Ecto neural progenitor cell (in vitro differentiated cells): ENCODE measurements around the gene RPS5.
A peak's percentile ranks its signal among the peaks of the same experiment; 100 is the strongest.
"Not testable (repeated sequence)": the region's sequence is repeated elsewhere in the genome, so short reads cannot be mapped to it uniquely, and the experiment has no call there.

Experiments
- DNase-seq: peaks from one replicate; pipeline ENCODE4 v3.0.0-alpha.2; 2018; ENCODE audit warnings: low spot score

Gene RPS5

DNA sequence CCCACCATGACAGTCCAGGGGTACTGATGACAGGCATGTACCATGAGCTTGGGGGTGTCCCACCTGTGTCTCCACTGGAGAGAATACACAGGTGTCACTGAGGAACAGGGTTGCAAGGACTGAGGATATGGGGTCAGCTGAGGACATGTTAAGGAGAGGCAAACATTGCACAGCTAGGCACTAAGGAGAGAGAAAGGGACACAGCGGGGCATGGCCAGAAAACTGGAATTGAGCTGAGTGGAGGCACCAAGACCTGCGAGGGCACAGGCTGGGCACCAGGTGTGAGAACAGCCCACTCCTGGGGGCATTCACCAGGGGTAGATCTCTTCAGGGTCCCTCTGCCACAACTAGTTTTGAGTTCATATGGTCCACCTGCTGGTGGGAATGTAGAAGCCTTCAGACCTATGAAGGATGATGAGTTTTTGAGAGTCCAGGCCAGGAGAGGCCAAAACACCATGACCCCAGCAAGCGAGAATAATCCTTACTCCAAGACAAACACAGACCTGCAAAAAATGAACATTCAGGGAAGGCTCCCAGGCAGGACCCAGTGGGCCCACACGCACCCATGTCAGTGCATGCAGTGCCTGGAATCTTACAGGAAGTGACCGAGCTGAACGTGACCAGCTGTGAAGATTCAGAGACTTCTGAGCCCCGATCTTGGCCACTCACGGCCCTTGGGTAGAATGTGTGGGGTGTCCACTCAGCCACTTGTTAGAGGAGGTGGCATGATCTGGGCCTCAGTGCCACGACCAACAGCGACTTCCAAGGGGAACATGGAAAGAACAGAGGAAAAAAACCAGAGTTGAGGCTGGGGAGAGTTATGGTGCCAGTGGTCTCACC lies 20.0 kb downstream of the RPS5 start:
- peak; percentile 49 for DNase-seq

DNA sequence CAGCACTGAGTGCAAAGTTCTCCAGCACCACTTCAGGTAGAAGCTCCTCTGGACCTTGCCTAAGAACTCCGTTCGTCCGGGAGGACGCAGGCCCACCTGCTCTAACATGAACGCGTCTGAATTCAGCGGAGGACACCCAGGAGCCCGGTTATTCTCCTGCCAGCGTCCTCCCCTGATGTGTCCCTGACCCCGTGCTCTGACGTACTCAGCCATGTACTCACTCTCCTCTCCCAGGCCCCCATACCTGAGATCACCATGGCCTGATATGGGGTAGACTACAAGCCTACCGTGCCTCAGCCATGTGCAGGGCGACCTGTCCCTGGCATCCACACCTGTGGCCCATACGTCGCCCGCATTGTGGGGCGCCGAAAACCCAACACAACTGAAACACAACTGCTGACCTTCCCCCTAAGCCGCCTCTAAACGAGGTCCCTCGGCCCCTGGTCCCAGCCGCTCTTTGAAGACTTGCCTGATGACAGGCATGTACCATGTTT lies 20.6 kb downstream of the RPS5 start:
- no peak for DNase-seq

DNA sequence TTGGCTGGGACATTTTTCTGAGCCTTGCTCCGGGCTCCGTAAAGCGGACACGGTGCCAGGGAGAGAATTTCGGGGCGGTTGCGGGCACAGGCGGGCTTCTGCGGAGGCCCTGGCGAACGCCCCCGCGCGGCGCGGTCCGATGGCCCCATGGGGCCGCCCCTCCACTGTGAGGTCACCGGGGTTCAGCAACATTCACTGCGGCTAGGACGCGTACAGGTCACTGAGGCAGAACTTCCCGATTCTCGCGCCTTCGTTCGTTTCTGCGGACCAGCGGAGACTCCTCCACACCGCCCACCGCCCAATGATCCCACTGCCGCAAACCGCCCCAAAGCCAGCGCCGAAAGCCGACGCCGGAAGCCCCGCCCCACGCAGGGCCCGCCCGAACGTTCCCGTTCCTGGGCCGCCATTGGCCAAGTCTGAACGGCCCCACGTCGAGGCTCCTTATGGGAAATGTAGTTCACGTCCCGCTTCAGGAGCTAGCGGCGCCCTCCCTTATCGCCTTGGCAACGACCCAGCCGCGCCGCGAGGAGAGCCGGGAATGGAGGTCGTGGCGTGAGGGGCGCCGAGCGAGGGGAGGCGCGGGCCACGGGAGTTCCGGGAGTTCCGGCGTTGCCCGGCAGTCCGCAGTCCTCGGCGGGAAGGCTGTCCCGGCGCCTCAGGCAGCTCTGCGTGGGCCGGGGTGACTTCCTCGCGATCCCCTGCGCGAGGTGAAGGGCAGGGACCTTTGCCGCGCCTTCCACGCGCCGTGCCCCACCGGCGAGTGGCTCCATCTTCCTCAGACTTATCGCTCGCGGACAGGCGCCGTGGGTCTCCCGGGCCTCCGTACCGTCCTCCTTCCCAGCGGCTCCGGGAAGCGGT lies 21.3 kb downstream of the RPS5 start, which contains the start of gene ZNF584:
Gene ZNF584, plus strand, starts transcription at position 498 of the 858 bp plus-strand sequence. CDS start 499 bp downstream, outside the sequence.
- peak; percentile 98 for DNase-seq

DNA sequence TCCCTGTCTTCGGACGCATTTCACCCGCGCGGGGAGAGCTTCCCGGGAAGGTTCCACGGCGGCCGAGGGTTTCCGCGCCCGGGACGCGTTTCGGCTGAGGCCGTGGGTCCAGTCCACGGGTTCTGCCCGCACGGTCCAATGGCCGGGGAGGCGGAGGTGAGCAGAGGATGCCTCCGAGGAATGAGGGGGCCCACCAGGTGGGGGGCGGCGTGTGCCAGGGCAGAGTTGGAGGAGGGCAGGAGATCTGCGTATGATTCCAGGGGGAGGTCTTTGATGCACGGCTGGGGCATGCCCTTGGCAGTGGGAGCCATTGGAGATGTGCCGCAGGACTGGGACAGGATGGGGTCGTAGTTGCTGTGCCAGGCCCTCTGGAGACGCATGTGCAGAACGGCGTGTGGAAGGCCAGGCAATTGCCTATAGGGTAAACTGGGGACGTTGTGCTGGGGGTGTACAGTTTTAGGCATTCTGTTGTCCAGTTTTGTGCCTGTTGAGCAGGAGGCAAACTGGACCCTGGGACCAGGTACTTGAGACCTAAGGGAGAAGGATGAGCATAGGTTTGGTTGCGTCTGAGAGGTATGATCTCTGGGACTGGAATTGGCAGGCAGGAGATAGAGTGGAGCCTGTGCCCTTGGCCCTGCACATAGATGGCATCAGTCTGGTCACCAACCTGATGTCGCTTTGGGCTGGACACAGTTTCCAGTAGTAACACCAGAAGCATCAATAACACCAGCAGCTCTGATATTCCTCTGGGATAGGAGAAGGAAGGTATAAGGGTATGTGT lies 22.1 kb downstream of the RPS5 start:
- DNase-seq = peak; percentile 53

DNA sequence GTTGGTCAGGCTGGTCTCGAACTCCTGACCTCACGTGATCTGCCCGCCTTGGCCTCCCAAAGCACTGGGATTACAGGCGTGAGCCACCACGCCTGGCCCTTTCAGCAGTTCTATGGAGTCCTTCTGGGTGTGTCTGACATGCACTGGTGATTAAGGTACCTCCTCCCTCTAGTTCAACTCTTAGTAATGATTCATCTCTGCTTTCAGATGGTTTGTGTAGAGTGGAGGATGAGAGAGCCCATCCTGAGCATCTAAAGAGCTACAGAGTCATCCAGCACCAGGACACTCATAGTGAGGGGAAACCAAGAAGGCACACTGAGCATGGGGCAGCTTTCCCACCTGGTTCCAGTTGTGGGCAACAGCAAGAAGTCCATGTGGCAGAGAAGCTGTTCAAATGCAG lies 29.5 kb downstream of the RPS5 start:
- DNase-seq = no peak

DNA sequence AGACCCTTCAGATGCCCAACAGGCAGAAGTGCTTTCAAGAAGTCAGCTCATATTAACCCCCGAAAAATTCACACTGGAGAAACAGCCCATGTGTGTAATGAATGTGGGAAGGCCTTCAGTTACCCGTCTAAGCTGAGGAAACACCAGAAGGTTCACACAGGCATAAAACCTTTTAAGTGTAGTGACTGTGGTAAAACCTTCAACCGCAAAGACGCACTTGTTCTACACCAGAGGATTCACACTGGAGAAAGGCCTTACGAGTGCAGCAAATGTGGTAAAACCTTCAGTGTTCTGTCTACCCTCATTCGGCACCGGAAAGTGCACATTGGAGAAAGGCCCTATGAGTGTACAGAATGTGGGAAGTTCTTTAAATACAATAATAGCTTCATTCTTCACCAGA lies 30.0 kb downstream of the RPS5 start:
- DNase-seq = no peak

DNA sequence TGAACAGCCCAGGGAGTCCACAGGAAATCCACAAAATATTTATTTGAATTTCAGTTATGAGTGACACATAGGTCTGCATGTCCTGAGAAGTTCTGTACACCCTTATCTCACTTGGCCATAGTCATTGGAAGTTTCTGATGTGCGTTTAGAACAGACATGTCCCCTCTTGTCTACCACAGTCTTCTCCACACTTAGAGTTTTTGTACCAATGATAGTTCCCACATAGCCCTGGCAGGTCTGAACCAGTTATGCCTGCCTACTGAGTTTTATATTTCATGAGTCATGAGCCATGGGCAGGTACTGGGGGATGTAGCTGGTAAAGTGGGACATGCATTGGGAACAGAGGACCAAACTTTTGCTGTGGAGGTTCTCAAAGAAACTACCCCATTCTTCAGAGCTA lies 41.5 kb downstream of the RPS5 start:
- DNase-seq = no peak

DNA sequence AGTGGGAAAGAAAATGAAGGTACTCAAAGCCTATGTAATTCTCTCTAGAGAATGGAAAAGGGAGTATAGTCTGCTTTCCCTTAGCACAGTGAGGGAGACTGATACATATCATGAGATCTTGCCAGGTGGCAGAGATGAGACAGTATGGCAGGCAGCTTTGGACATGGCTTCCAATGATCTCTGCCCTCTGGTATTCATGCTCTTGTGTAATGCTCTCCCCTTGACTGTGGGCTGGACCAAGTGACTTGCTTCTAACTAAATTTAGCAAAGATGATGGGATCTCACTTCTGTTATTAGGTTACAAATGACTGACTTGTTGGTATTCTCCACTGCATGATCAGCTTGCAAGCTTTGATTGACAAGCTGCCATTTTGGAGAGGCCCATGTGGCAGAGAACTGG lies 42.7 kb downstream of the RPS5 start:
- DNase-seq = no peak

DNA sequence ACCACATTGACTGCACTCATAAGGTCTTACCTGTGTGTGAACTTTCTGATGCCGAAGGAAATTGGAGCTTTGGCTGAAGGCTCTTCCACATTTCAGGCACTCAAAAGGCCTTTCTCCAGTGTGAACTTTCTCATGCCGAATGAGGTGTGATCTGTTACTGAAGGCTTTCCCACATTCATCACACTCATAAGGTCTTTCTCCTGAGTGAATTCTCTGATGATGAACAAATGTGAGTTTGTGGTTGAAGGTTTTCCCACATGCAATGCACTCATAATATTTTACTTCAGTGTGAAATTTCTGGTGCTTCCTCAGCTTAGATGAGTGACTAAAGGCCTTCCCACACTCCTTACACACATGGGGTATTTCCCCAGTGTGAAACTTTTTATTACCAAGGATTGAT lies 47.1 kb downstream of the RPS5 start:
- DNase-seq = no peak

DNA sequence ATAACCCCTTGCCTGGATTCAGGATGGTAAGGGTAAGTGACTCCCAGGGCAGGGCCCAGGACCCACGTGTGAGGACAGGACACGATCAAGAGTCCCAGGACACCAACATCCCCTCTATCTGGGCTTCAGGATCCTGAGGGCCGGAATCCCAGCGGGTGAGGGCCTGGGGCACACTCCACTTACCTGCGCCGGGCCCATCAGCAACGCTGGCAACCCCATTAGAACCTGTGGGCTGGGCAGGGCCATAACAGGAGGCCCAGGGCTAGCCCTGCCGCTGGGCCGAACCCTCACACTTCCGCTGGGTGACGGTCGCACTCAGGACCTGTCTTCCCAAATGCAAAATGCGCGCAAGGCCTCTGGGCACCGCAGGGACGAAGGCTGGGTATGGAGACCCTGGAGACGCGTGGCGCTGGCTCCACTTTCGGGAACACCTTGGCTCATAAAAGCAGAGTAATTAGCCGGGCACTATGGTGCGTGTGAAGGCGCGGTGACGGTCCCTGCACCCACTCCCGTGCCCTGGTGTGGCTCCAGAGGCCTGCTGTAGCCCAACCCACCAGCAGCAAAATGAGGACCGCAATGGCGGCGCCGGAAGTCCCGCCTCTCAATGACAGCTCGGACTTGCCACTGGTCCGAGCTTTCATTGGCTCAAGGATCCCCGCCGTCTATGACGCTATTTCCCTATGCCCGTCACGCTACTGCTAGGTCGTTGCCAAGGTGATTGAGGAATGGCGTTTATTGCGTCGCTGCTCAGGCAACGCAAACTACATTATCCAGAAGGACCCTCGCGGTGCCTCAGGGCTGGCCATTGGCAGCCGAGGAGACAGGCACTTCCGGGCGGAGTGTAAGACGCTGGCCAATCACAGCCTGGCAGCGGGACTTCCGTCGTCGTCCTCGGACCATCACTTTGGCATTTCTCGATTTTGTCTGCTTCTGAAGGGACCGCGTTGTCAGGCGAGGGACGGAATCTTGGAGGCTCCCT lies 52.8 kb downstream of the RPS5 start, which contains the start of gene ZNF132:
Gene ZNF132, minus strand, starts transcription at position 578 of the 979 bp plus-strand sequence. Its CDS starts 332 bp downstream, at position 246.
- DNase-seq = peak; percentile 60

DNA sequence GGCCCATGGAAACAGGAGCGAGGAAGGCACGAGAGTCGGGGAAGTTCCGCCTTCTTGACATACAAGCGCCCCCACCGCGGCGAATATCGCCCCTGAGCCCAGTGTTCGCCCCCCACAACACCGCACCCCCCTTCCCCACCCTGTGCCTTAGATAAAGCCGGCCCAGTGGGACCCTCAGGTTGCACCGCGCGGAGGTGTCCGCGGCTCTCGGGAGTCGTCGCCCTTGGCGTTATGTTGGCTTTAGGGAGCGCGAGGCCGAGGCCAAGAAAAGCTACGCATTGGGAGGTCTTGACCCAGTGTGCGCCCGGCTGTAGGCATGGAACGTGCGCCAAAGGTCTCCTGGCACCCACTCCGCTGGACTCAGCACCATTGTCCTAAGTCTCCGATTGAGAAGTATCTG lies 53.5 kb downstream of the RPS5 start:
- no peak for DNase-seq

DNA sequence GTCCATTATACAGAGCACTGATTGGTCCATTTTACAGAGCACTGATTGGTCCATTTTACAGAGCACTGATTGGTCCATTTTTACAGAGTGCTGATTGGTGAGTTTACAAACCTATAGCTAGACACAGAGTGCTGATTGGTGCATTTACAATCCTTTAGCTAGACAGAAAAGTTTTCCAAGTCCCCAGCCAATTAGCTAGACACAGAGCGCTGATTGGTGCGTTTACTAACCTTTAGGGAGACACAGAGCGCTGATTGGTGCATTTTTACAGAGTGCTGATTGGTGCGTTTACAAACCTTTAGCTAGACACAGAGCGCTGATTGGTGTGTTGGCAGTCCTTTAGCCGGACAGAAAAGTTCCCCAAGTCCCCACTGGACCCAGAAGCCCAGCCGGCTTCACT lies 55.9 kb downstream of the RPS5 start:
- DNase-seq = not testable (repeated sequence)
